Measurements from ENCODE around the gene DLG4.
"Not testable (repeated sequence)": the region's sequence is repeated elsewhere in the genome, so short reads cannot be mapped to it uniquely, and the experiment has no call there.

DNA sequence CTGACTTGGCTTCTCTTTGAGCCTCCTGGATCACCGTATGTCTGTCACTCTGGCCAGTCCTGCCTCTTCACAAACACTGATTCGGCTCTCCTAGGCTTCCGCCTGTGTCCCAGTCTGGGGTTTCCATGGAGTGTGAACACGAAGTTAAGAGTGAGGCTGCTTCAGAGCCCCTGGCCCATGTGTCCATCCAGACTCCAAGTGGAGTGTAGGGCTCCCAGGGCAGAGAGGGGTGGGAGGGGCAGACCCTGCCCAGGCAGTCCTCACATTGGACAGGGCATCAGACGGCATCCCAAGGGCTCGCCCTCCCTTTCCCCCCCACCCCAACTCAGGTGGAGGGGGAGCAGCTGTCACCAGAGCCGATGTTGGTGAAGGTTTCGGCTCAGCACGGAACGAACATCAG lies 24.2 kb upstream of the DLG4 start:
- TF ChIP-seq, protein P1, sequence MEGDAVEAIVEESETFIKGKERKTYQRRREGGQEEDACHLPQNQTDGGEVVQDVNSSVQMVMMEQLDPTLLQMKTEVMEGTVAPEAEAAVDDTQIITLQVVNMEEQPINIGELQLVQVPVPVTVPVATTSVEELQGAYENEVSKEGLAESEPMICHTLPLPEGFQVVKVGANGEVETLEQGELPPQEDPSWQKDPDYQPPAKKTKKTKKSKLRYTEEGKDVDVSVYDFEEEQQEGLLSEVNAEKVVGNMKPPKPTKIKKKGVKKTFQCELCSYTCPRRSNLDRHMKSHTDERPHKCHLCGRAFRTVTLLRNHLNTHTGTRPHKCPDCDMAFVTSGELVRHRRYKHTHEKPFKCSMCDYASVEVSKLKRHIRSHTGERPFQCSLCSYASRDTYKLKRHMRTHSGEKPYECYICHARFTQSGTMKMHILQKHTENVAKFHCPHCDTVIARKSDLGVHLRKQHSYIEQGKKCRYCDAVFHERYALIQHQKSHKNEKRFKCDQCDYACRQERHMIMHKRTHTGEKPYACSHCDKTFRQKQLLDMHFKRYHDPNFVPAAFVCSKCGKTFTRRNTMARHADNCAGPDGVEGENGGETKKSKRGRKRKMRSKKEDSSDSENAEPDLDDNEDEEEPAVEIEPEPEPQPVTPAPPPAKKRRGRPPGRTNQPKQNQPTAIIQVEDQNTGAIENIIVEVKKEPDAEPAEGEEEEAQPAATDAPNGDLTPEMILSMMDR (IDR thresholded peaks at IDR 0.05), result not testable (repeated sequence)
- TF ChIP-seq POLR2A (IDR thresholded peaks at IDR 0.05), result not testable (repeated sequence)

All from Peyer's patch (tissue), 4 donors.